Measurements from ENCODE around the gene CSAD.
"Not testable (repeated sequence)": the region's sequence is repeated elsewhere in the genome, so short reads cannot be mapped to it uniquely, and the experiment has no call there.

Gene CSAD

GRCh38 chr12:53211476-53212381, 31.0 kb upstream of the CSAD start:
- no peak overlapping the region for H3K27ac Mint-ChIP-seq
- peaks cover 20% of the 10 kb centered on the region for H3K36me3 Mint-ChIP-seq (ENCODE audit: low read depth)
- H3K4me3 Mint-ChIP-seq, result no peak overlapping the region
- H3K4me1 Mint-ChIP-seq (ENCODE audit: low read depth), result peaks cover 79% of the 10 kb centered on the region
- no peaks in the 10 kb centered on the region for H3K27me3 Mint-ChIP-seq
- no peaks in the 10 kb centered on the region for H3K9me3 Mint-ChIP-seq

GRCh38 chr12:53210843-53211242, 30.1 kb upstream of the CSAD start:
- peaks cover 20% of the 10 kb centered on the region for H3K36me3 Mint-ChIP-seq (ENCODE audit: low read depth)
- no peak overlapping the region for H3K4me3 Mint-ChIP-seq
- no peaks in the 10 kb centered on the region for H3K27me3 Mint-ChIP-seq
- no peak overlapping the region for H3K27ac Mint-ChIP-seq
- peaks cover 79% of the 10 kb centered on the region for H3K4me1 Mint-ChIP-seq (ENCODE audit: low read depth)
- no peaks in the 10 kb centered on the region for H3K9me3 Mint-ChIP-seq

- no peaks in the 10 kb centered on the region for H3K9me3 Mint-ChIP-seq
- peak overlapping the region; percentile 73 for H3K27ac Mint-ChIP-seq
- peak overlapping the region; percentile 69 for H3K4me3 Mint-ChIP-seq
- H3K36me3 Mint-ChIP-seq (ENCODE audit: low read depth), result peaks cover 24% of the 10 kb centered on the region
- H3K27me3 Mint-ChIP-seq, result no peaks in the 10 kb centered on the region
- peaks cover 81% of the 10 kb centered on the region for H3K4me1 Mint-ChIP-seq (ENCODE audit: low read depth)
Measured at GRCh38 chr12:53208877-53209463, 28.2 kb upstream of the CSAD start.

GRCh38 chr12:53208435-53208834, 27.7 kb upstream of the CSAD start:
- peak overlapping the region; percentile 69 for H3K27ac Mint-ChIP-seq
- peak overlapping the region; percentile 69 for H3K4me3 Mint-ChIP-seq
- H3K27me3 Mint-ChIP-seq, result no peaks in the 10 kb centered on the region
- H3K36me3 Mint-ChIP-seq (ENCODE audit: low read depth), result peaks cover 23% of the 10 kb centered on the region
- H3K4me1 Mint-ChIP-seq (ENCODE audit: low read depth), result peaks cover 81% of the 10 kb centered on the region
- no peaks in the 10 kb centered on the region for H3K9me3 Mint-ChIP-seq

- H3K27me3 Mint-ChIP-seq, result no peaks in the 10 kb centered on the region
- peak within 1 kb of the TSS; percentile 83 for H3K4me3 Mint-ChIP-seq
- H3K27ac Mint-ChIP-seq, result peak within 1 kb of the TSS; percentile 85
- peaks cover 17% of the 10 kb centered on the region for H3K36me3 Mint-ChIP-seq (ENCODE audit: low read depth)
- peaks cover 80% of the 10 kb centered on the region for H3K4me1 Mint-ChIP-seq (ENCODE audit: low read depth)
- no peaks in the 10 kb centered on the region for H3K9me3 Mint-ChIP-seq
Measured at GRCh38 chr12:53207042-53207441, 26.3 kb upstream of the CSAD start, which contains the start of gene ITGB7. TSS of gene ITGB7 (minus strand) at chr12:53207251. CDS start at chr12:53200443, 6,808 bp downstream.

- peaks cover 87% of the 10 kb centered on the region for H3K4me1 Mint-ChIP-seq (ENCODE audit: low read depth)
Measured at GRCh38 chr12:53205747-53206419, 25.2 kb upstream of the CSAD start.

GRCh38 chr12:53204351-53204750, 23.6 kb upstream of the CSAD start:
- H3K9me3 Mint-ChIP-seq, result no peaks in the 10 kb centered on the region
- H3K36me3 Mint-ChIP-seq (ENCODE audit: low read depth), result peaks cover 32% of the 10 kb centered on the region
- peak overlapping the region; percentile 81 for H3K27ac Mint-ChIP-seq
- H3K27me3 Mint-ChIP-seq, result no peaks in the 10 kb centered on the region
- H3K4me1 Mint-ChIP-seq (ENCODE audit: low read depth), result peaks cover 92% of the 10 kb centered on the region
- peak overlapping the region; percentile 58 for H3K4me3 Mint-ChIP-seq

More at GRCh38 chr12:53205747-53206419, 25.2 kb upstream of the CSAD start:
- no peaks in the 10 kb centered on the region for H3K27me3 Mint-ChIP-seq
- H3K4me3 Mint-ChIP-seq, result peak overlapping the region; percentile 83
- H3K27ac Mint-ChIP-seq, result peak overlapping the region; percentile 88
- peaks cover 21% of the 10 kb centered on the region for H3K36me3 Mint-ChIP-seq (ENCODE audit: low read depth)
- H3K9me3 Mint-ChIP-seq, result no peaks in the 10 kb centered on the region

GRCh38 chr12:53202316-53202715, 21.6 kb upstream of the CSAD start:
- Mint-ChIP-seq H3K36me3 (ENCODE audit: low read depth) (peaks cover 29% of the 10 kb centered on the region), H3K4me1 (ENCODE audit: low read depth) (peaks cover 89% of the 10 kb centered on the region)
- not testable (repeated sequence) for H3K4me3 Mint-ChIP-seq, H3K27ac Mint-ChIP-seq, H3K27me3 Mint-ChIP-seq, H3K9me3 Mint-ChIP-seq

GRCh38 chr12:53201639-53202038, 20.9 kb upstream of the CSAD start:
- no peak overlapping the region for H3K27ac Mint-ChIP-seq
- no peak overlapping the region for H3K4me3 Mint-ChIP-seq
- peaks cover 35% of the 10 kb centered on the region for H3K36me3 Mint-ChIP-seq (ENCODE audit: low read depth)
- peaks cover 87% of the 10 kb centered on the region for H3K4me1 Mint-ChIP-seq (ENCODE audit: low read depth)
- no peaks in the 10 kb centered on the region for H3K9me3 Mint-ChIP-seq
- no peaks in the 10 kb centered on the region for H3K27me3 Mint-ChIP-seq

GRCh38 chr12:53201177-53201541, 20.4 kb upstream of the CSAD start:
- H3K36me3 Mint-ChIP-seq (ENCODE audit: low read depth), result peaks cover 40% of the 10 kb centered on the region

GRCh38 chr12:53200458-53201176, 19.9 kb upstream of the CSAD start:
- peaks cover 41% of the 10 kb centered on the region for H3K36me3 Mint-ChIP-seq (ENCODE audit: low read depth)
- H3K4me3 Mint-ChIP-seq, result peak overlapping the region; percentile 62
- H3K27me3 Mint-ChIP-seq, result no peaks in the 10 kb centered on the region
- peaks cover 76% of the 10 kb centered on the region for H3K4me1 Mint-ChIP-seq (ENCODE audit: low read depth)
- peak overlapping the region; percentile 80 for H3K27ac Mint-ChIP-seq
- no peaks in the 10 kb centered on the region for H3K9me3 Mint-ChIP-seq

More at GRCh38 chr12:53201177-53201541, 20.4 kb upstream of the CSAD start:
- Mint-ChIP-seq H3K27me3 (no peaks in the 10 kb centered on the region), H3K4me1 (ENCODE audit: low read depth) (peaks cover 82% of the 10 kb centered on the region), H3K4me3 (peak overlapping the region; percentile 62), H3K9me3 (no peaks in the 10 kb centered on the region), H3K27ac (peak overlapping the region; percentile 80)

GRCh38 chr12:53200107-53200457, 19.4 kb upstream of the CSAD start:
- peak overlapping the region; percentile 62 for H3K4me3 Mint-ChIP-seq
- no peaks in the 10 kb centered on the region for H3K27me3 Mint-ChIP-seq
- H3K9me3 Mint-ChIP-seq, result no peaks in the 10 kb centered on the region
- H3K36me3 Mint-ChIP-seq (ENCODE audit: low read depth), result peaks cover 41% of the 10 kb centered on the region
- peak overlapping the region; percentile 80 for H3K27ac Mint-ChIP-seq
- H3K4me1 Mint-ChIP-seq (ENCODE audit: low read depth), result peaks cover 71% of the 10 kb centered on the region

- Mint-ChIP-seq H3K27me3 (no peaks in the 10 kb centered on the region), H3K4me1 (ENCODE audit: low read depth) (peaks cover 67% of the 10 kb centered on the region), H3K36me3 (ENCODE audit: low read depth) (peaks cover 41% of the 10 kb centered on the region), H3K9me3 (no peaks in the 10 kb centered on the region), H3K27ac (peak overlapping the region; percentile 80), H3K4me3 (no peak overlapping the region)
Measured at GRCh38 chr12:53199700-53200099, 19.0 kb upstream of the CSAD start.

GRCh38 chr12:53198486-53199110, 17.9 kb upstream of the CSAD start:
- Mint-ChIP-seq H3K4me3 (no peak overlapping the region), H3K9me3 (no peaks in the 10 kb centered on the region), H3K27me3 (no peaks in the 10 kb centered on the region), H3K36me3 (ENCODE audit: low read depth) (peaks cover 40% of the 10 kb centered on the region), H3K4me1 (ENCODE audit: low read depth) (peaks cover 56% of the 10 kb centered on the region), H3K27ac (peak overlapping the region; percentile 76)
